Urinary bladder (tissue), 4 donors: ENCODE data around the gene MBP. TPM values are rescaled to one million over a fixed set of nuclear protein-coding genes. Genes with fewer than 3 reads are reported as not detected.

ENCODE experiments used
- DNase-seq: peaks from one replicate; pipeline ENCODE4 v3.0.0-alpha.2; 2015; ENCODE audit errors: extremely low spot score
- H3K27ac ChIP-seq: one replicate; pipeline ENCODE4 v1.5.1; 2013; ENCODE audit warnings: low read depth, mild to moderate bottlenecking, moderate library complexity
- H3K36me3 ChIP-seq: one replicate; pipeline ENCODE4 v1.6.1; 2013; ENCODE audit warnings: mild to moderate bottlenecking, moderate library complexity; ENCODE audit not compliant: insufficient read depth
- H3K4me1 ChIP-seq: one replicate; pipeline ENCODE4 v1.6.1; 2013; ENCODE audit warnings: mild to moderate bottlenecking, moderate library complexity; ENCODE audit not compliant: insufficient read depth
- H3K4me3 ChIP-seq: one replicate; pipeline ENCODE4 v1.5.1; 2013; ENCODE audit warnings: low read depth, low read length
- WGBS: extraction: QIAGEN DNeasy Blood & Tissue Kit; methylation state at CpG from one replicate; pipeline ENCODE4 v1.1.7; 2013; 5-methylcytosine and 5-hydroxymethylcytosine counted together
- polyA plus RNA-seq: library from polyadenylated mRNA; stranded (reverse); fragments of 200-250 nt; gene quantifications from one replicate; pipeline ENCODE4 v1.2.3, GENCODE V29; 2013
- total RNA-seq: library from RNA; depleted of rRNA; stranded (reverse); fragments of >200 nt; gene quantifications from one replicate; pipeline ENCODE4 v1.2.3, GENCODE V29; 2014
- donor health status: healthy with polysubstance abuse.
- donor health status: healthy.

Gene MBP
- total and polyA plus RNA-seq, 2 donors, result 9.6 to 24.4 TPM

GRCh38 chr18:77135339-77136075 is 2.9 kb upstream of the MBP start:
- H3K4me1 ChIP-seq, result peaks cover 2% of the 10 kb centered on the region
- 97% methylated on average over 16 of the region's 16 CpGs for WGBS
- H3K4me3 ChIP-seq, result no peak overlapping the region
- H3K27ac ChIP-seq, result no peak overlapping the region
- no peaks in the 10 kb centered on the region for H3K36me3 ChIP-seq
- no peak for DNase-seq

- no peak for DNase-seq
- Histone ChIP-seq H3K27ac (no peak overlapping the region), H3K36me3 (no peaks in the 10 kb centered on the region), H3K4me3 (no peak overlapping the region), H3K4me1 (peaks cover 2% of the 10 kb centered on the region)
- WGBS, result 78% methylated on average over 4 of the region's 4 CpGs
These were observed 2.0 kb upstream of the MBP start for GRCh38 chr18:77134611-77135010.

GRCh38 chr18:77133835-77134496 is 1.4 kb upstream of the MBP start:
- no peak overlapping the region for H3K27ac ChIP-seq
- H3K4me3 ChIP-seq, result no peak overlapping the region
- 54% methylated on average over 12 of the region's 12 CpGs for WGBS
- H3K36me3 ChIP-seq, result no peaks in the 10 kb centered on the region
- DNase-seq, result no peak
- H3K4me1 ChIP-seq, result peaks cover 2% of the 10 kb centered on the region

- peak overlapping the region; percentile 85 for H3K27ac ChIP-seq
- 27% methylated on average over 44 of the region's 44 CpGs for WGBS
- DNase-seq, result no peak
These were observed 660 bp upstream of the MBP start for GRCh38 chr18:77133051-77133834.

GRCh38 chr18:77131652-77132368 is 773 bp downstream of the MBP start:
- Histone ChIP-seq H3K4me3 (peak overlapping the region; percentile 72), H3K36me3 (no peaks in the 10 kb centered on the region), H3K4me1 (peaks cover 2% of the 10 kb centered on the region), H3K27ac (peak overlapping the region; percentile 85)
- DNase-seq, result no peak
- under 1% methylated on average over 76 of the region's 76 CpGs for WGBS

More at GRCh38 chr18:77133051-77133834, 660 bp upstream of the MBP start:
- Histone ChIP-seq H3K4me1 (peaks cover 2% of the 10 kb centered on the region), H3K4me3 (peak overlapping the region; percentile 72), H3K36me3 (no peaks in the 10 kb centered on the region)

GRCh38 chr18:77131100-77131651 is 1.4 kb downstream of the MBP start:
- no peak for DNase-seq
- WGBS, result 5% methylated on average over 31 of the region's 31 CpGs
- peak overlapping the region; percentile 72 for H3K4me3 ChIP-seq
- peaks cover 2% of the 10 kb centered on the region for H3K4me1 ChIP-seq
- no peaks in the 10 kb centered on the region for H3K36me3 ChIP-seq
- H3K27ac ChIP-seq, result no peak overlapping the region

- no peaks in the 10 kb centered on the region for H3K36me3 ChIP-seq
- H3K4me1 ChIP-seq, result peaks cover 2% of the 10 kb centered on the region
- no peak overlapping the region for H3K27ac ChIP-seq
- DNase-seq, result no peak
- H3K4me3 ChIP-seq, result no peak overlapping the region
- 62% methylated on average over 27 of the region's 27 CpGs for WGBS
These were observed 2.1 kb downstream of the MBP start for GRCh38 chr18:77130229-77131099.

- 71% methylated on average over 7 of the region's 7 CpGs for WGBS
- H3K36me3 ChIP-seq, result no peaks in the 10 kb centered on the region
- no peak for DNase-seq
- H3K4me3 ChIP-seq, result no peak overlapping the region
- no peak overlapping the region for H3K27ac ChIP-seq
- peaks cover 2% of the 10 kb centered on the region for H3K4me1 ChIP-seq
These were observed 3.4 kb downstream of the MBP start for GRCh38 chr18:77129150-77129551.

- WGBS, result 67% methylated on average over 11 of the region's 11 CpGs
- Histone ChIP-seq H3K4me3 (peak overlapping the region; percentile 10), H3K4me1 (peaks cover 2% of the 10 kb centered on the region), H3K27ac (no peak overlapping the region), H3K36me3 (no peaks in the 10 kb centered on the region)
- DNase-seq, result no peak
These were observed 4.6 kb downstream of the MBP start for GRCh38 chr18:77127769-77128671.

- no peak for DNase-seq
- no peaks in the 10 kb centered on the region for H3K36me3 ChIP-seq
- H3K27ac ChIP-seq, result no peak overlapping the region
- H3K4me3 ChIP-seq, result no peak overlapping the region
- H3K4me1 ChIP-seq, result no peaks in the 10 kb centered on the region
- 69% methylated on average over 9 of the region's 9 CpGs for WGBS
These were observed 8.1 kb downstream of the MBP start for GRCh38 chr18:77124452-77124922.

GRCh38 chr18:77123320-77124231 is 9.0 kb downstream of the MBP start:
- H3K4me3 ChIP-seq, result no peak overlapping the region
- no peak overlapping the region for H3K27ac ChIP-seq
- DNase-seq, result no peak
- H3K4me1 ChIP-seq, result no peaks in the 10 kb centered on the region
- WGBS, result 88% methylated on average over 14 of the region's 14 CpGs
- no peaks in the 10 kb centered on the region for H3K36me3 ChIP-seq
